22Rv1 (cell line): ENCODE measurements around the gene VIM.

ENCODE experiments used
- ZFX ChIP-seq: fragments of 450-650 bp; IDR thresholded peaks from 2 replicates; pipeline ENCODE4 v1.6.1; 2017; ENCODE audit warnings: antibody characterized with exemption, borderline replicate concordance
- TF ChIP-seq, protein P1 (sequence below): fragments of 450-650 bp; IDR thresholded peaks from 2 replicates; pipeline ENCODE4 v1.5.1; 2017; ENCODE audit warnings: mild to moderate bottlenecking

- TF ChIP-seq, protein P1, sequence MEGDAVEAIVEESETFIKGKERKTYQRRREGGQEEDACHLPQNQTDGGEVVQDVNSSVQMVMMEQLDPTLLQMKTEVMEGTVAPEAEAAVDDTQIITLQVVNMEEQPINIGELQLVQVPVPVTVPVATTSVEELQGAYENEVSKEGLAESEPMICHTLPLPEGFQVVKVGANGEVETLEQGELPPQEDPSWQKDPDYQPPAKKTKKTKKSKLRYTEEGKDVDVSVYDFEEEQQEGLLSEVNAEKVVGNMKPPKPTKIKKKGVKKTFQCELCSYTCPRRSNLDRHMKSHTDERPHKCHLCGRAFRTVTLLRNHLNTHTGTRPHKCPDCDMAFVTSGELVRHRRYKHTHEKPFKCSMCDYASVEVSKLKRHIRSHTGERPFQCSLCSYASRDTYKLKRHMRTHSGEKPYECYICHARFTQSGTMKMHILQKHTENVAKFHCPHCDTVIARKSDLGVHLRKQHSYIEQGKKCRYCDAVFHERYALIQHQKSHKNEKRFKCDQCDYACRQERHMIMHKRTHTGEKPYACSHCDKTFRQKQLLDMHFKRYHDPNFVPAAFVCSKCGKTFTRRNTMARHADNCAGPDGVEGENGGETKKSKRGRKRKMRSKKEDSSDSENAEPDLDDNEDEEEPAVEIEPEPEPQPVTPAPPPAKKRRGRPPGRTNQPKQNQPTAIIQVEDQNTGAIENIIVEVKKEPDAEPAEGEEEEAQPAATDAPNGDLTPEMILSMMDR = no peak
- TF ChIP-seq ZFX = no peak
These were observed at the start of gene VIM for GRCh38 chr10:17228091-17229015.
